ENCODE data around the gene MAN2C1.

DNA sequence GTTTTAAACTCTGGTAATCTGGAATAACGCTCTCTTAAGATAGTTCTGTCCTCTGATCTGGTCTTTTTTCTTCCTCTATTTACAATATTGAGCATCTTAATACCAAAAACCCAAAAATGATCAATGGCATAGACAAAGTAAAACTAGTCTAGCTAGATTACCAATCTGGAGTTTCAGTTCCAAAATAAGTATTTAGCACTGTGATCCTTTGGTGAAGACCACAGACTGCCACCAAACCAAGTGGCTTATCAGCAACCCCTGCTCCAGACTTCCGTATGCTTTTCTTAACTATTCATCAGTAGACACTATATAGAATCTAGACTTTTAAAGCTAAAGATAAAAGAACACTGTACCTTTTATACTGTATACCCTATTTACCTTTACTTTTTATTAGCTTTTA lies 35.5 kb upstream of the MAN2C1 start:
- no peak for TF ChIP-seq POLR2A (IDR thresholded peaks at IDR 0.05)
- TF ChIP-seq, protein P1, sequence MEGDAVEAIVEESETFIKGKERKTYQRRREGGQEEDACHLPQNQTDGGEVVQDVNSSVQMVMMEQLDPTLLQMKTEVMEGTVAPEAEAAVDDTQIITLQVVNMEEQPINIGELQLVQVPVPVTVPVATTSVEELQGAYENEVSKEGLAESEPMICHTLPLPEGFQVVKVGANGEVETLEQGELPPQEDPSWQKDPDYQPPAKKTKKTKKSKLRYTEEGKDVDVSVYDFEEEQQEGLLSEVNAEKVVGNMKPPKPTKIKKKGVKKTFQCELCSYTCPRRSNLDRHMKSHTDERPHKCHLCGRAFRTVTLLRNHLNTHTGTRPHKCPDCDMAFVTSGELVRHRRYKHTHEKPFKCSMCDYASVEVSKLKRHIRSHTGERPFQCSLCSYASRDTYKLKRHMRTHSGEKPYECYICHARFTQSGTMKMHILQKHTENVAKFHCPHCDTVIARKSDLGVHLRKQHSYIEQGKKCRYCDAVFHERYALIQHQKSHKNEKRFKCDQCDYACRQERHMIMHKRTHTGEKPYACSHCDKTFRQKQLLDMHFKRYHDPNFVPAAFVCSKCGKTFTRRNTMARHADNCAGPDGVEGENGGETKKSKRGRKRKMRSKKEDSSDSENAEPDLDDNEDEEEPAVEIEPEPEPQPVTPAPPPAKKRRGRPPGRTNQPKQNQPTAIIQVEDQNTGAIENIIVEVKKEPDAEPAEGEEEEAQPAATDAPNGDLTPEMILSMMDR (IDR thresholded peaks at IDR 0.05) = no peak

Measured in breast epithelium (tissue), 3 donors.